Fibroblast of mammary gland (primary cell): ENCODE results near the gene SIRT3.

Experiments
- DNase-seq: peaks from one replicate; pipeline ENCODE4 v3.0.0-alpha.2; 2010; ENCODE audit warnings: low read depth
- H3K4me3 ChIP-seq: 2 replicates; pipeline ENCODE4 v1.5.1; 2011; ENCODE audit warnings: low read depth, mild to moderate bottlenecking, low read length, moderate library complexity; ENCODE audit not compliant: control insufficient read depth
- TF ChIP-seq, protein P1 (sequence below): conservative IDR thresholded peaks from 2 replicates; pipeline ENCODE4 v1.5.1; 2011; ENCODE audit warnings: low read depth, low read length, inconsistent platforms; ENCODE audit not compliant: control insufficient read depth, insufficient read depth

The SIRT3 gene

GRCh38 chr11:230431-230830, 5.7 kb downstream of the SIRT3 start:
- TF ChIP-seq, protein P1, sequence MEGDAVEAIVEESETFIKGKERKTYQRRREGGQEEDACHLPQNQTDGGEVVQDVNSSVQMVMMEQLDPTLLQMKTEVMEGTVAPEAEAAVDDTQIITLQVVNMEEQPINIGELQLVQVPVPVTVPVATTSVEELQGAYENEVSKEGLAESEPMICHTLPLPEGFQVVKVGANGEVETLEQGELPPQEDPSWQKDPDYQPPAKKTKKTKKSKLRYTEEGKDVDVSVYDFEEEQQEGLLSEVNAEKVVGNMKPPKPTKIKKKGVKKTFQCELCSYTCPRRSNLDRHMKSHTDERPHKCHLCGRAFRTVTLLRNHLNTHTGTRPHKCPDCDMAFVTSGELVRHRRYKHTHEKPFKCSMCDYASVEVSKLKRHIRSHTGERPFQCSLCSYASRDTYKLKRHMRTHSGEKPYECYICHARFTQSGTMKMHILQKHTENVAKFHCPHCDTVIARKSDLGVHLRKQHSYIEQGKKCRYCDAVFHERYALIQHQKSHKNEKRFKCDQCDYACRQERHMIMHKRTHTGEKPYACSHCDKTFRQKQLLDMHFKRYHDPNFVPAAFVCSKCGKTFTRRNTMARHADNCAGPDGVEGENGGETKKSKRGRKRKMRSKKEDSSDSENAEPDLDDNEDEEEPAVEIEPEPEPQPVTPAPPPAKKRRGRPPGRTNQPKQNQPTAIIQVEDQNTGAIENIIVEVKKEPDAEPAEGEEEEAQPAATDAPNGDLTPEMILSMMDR = no peak
- H3K4me3 ChIP-seq = no peak overlapping the region
- no peak for DNase-seq

GRCh38 chr11:227824-228379, 8.2 kb downstream of the SIRT3 start:
- TF ChIP-seq, protein P1 = no peak

DNA sequence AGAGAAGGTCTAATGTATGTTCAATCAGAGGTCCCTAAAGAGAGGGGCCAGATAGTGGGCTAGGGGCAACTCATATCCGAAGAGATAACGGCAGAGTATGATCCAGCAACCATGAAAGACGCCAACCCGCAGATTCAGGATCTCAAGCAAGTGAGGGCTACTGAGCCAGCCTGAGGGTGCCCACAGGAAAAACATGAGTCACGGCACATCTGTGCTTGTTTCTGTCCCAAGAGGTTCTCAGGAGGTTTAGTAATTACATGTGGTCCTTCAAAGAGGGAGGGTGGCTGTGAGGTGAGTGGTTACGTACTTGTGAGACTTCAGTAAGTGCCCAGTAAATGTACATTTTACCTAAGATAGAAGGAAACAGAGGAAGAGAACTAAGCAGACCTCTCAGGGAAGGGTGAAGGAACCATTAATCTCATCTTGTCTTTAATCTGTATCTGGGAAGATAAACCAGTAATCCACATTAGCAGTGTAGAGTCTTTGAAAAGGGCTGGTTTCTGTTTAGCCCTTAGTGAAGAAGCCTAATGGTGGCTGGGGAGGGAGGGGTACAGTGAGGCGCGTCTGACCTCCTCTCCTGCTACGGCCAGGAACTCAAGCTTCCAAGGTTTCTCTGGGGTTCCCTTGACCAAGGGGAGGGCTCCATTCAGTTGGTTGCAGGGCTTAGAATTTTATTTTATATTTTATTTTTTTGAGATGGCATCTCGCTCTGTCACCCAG, 10.2 kb downstream of the SIRT3 start:
- DNase-seq = peak; percentile 73
- TF ChIP-seq, protein P1 = no peak
- no peak overlapping the region for H3K4me3 ChIP-seq

More at GRCh38 chr11:227824-228379, 8.2 kb downstream of the SIRT3 start:
- DNase-seq = no peak
- no peak overlapping the region for H3K4me3 ChIP-seq

- no peak for DNase-seq
- no peak overlapping the region for H3K4me3 ChIP-seq
- TF ChIP-seq, protein P1 = no peak
Measured at GRCh38 chr11:224424-224823, 11.7 kb downstream of the SIRT3 start.

DNA sequence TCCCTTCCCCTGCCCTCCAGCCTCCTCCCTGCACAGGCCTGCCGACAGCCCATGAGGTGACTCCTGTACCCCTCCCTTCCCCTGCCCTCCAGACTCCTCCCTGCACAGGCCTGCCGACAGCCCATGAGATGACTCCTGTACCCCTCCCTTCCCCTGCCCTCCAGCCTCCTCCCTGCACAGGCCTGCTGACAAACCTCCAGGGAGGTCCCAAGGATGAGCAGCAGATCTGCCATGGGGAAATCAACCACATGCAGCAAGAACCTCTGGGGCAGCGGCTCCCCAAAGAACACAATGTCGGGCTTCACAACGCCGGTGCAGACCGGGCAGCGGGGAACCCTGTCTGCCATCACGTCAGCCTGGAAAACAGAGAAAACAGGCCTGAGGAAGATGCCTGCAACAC, 12.3 kb downstream of the SIRT3 start:
- no peak for DNase-seq
- no peak overlapping the region for H3K4me3 ChIP-seq
- TF ChIP-seq, protein P1 = no peak

DNA sequence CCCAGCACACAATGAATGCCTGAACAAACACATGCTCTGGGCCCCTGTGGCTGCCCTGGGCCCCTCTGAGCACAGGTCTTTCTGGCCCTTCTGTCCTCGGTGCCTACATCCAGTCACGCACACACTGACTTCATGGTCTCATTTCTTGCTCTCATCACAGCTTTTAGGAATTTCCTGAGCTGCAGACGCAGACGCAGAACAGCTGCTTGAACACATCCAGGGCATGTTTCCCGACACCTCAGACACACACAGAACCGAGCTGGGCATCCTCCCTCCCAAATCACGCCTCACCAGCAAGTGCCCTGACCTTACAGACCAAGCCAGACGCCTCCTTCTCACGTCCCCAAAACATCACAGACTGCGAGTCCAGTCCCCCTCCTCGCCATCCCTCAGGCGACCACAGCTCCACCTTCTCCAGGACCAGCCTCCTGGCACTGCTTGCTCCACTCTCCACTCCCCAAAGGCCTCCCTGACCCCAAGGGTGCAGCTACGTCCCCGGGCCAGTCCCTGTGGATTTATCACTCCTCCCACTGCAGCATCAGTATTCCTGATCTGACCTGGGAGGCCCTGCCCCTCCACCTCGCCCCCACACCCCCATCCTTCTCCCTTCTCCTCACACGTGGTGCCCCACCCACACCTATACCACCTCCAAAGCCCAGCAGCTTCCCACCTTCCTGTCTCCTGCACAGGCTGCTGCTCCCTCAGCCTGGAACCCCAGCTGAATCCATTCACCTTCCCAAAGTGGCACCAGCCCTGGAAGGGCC, 12.9 kb downstream of the SIRT3 start:
- no peak overlapping the region for H3K4me3 ChIP-seq
- TF ChIP-seq, protein P1 = no peak
- DNase-seq = no peak
